Neuronal stem cell (in vitro differentiated cells): Measurements from ENCODE around the gene KLK4.

ENCODE experiments used
- DNase-seq: peaks from one replicate; pipeline ENCODE4 v3.0.0-alpha.2; 2013; ENCODE audit warnings: low spot score
- H2AFZ ChIP-seq: one replicate; pipeline ENCODE4 v1.6.1; 2013; ENCODE audit warnings: mild to moderate bottlenecking, low read length, inconsistent platforms
- H2AK5ac ChIP-seq: 2 replicates; pipeline ENCODE4 v1.6.1; 2013; ENCODE audit warnings: low read depth, mild to moderate bottlenecking, inconsistent platforms, low read length, moderate library complexity, mixed read lengths
- H2BK120ac ChIP-seq: 2 replicates; pipeline ENCODE4 v1.6.1; 2013; ENCODE audit warnings: low read depth, mild to moderate bottlenecking, inconsistent platforms, low read length, moderate library complexity, mixed read lengths
- H2BK12ac ChIP-seq: one replicate; pipeline ENCODE4 v1.6.1; 2013; ENCODE audit warnings: low read length, inconsistent platforms
- H2BK15ac ChIP-seq: 2 replicates; pipeline ENCODE4 v1.6.1; 2013; ENCODE audit warnings: mild to moderate bottlenecking, low read length, inconsistent platforms, mixed read lengths
- H2BK5ac ChIP-seq: one replicate; pipeline ENCODE4 v1.6.1; 2013; ENCODE audit warnings: inconsistent platforms, mild to moderate bottlenecking, low read length, moderate library complexity
- H3K14ac ChIP-seq: one replicate; pipeline ENCODE4 v1.6.1; 2013; ENCODE audit warnings: low read length, inconsistent platforms
- H3K18ac ChIP-seq: 2 replicates; pipeline ENCODE4 v1.6.1; 2013; ENCODE audit warnings: low read length, inconsistent platforms
- H3K23ac ChIP-seq: 2 replicates; pipeline ENCODE4 v1.6.1; 2013; ENCODE audit warnings: low read depth, mild to moderate bottlenecking, mixed read lengths, low read length, inconsistent platforms; ENCODE audit not compliant: poor library complexity
- H3K27ac ChIP-seq: replicated peaks from 3 replicates; pipeline ENCODE4 v1.5.1; 2013; ENCODE audit warnings: low read length, inconsistent platforms
- H3K27me3 ChIP-seq, 3 experiments: 2 replicates each; pipeline ENCODE4 v1.6.1; 2013; ENCODE audit warnings: low read length in 3 of 3, mild to moderate bottlenecking in 2 of 3, inconsistent platforms in 1 of 3, low read depth in 1 of 3, mixed read lengths in 1 of 3, moderate library complexity in 1 of 3; ENCODE audit not compliant: control insufficient read depth in 3 of 3, insufficient read depth in 3 of 3
- H3K36me3 ChIP-seq, 2 donors: replicated peaks in 1 of 2; 2 replicates each; pipeline ENCODE4 v1.6.1; 2013; ENCODE audit warnings: low read length in 2 of 2; ENCODE audit not compliant: control insufficient read depth in 2 of 2, insufficient read depth in 2 of 2
- H3K4ac ChIP-seq: 2 replicates; pipeline ENCODE4 v1.6.1; 2013; ENCODE audit warnings: inconsistent platforms, mild to moderate bottlenecking, low read length, moderate library complexity
- H3K4me1 ChIP-seq, 2 donors: 1 replicate in 1 of 2; 2 replicates in 1 of 2; pipeline ENCODE4 v1.6.1; 2013; ENCODE audit warnings: low read length in 2 of 2, low read depth in 1 of 2; ENCODE audit not compliant: control insufficient read depth in 2 of 2, insufficient read depth in 1 of 2
- H3K4me2 ChIP-seq: one replicate; pipeline ENCODE4 v1.6.1; 2013; ENCODE audit warnings: mild to moderate bottlenecking, low read length, inconsistent platforms; ENCODE audit not compliant: insufficient read depth, poor library complexity, severe bottlenecking
- H3K4me3 ChIP-seq, 2 donors: 2 replicates each; pipeline ENCODE4 v1.5.1; 2013; ENCODE audit warnings: low read length in 2 of 2, mild to moderate bottlenecking in 2 of 2, inconsistent platforms in 1 of 2, moderate library complexity in 1 of 2
- H3K79me1 ChIP-seq: one replicate; pipeline ENCODE4 v1.6.1; 2013; ENCODE audit warnings: low read depth, mild to moderate bottlenecking, inconsistent platforms, low read length, moderate library complexity
- H3K9ac ChIP-seq: one replicate; pipeline ENCODE4 v1.6.1; 2013; ENCODE audit warnings: mild to moderate bottlenecking, low read depth, low read length, inconsistent platforms; ENCODE audit not compliant: poor library complexity
- H3K9me3 ChIP-seq, 2 donors: replicated peaks in 1 of 2; 2 replicates each; pipeline versions ENCODE3 to v1.6.1; 2013; ENCODE audit warnings: low read length in 2 of 2, mild to moderate bottlenecking in 2 of 2, inconsistent platforms in 1 of 2, low read depth in 1 of 2, mixed read lengths in 1 of 2, moderate library complexity in 1 of 2; ENCODE audit not compliant: control insufficient read depth in 2 of 2, insufficient read depth in 1 of 2
- H4K8ac ChIP-seq: one replicate; pipeline ENCODE4 v1.6.1; 2013; ENCODE audit warnings: low read depth, mild to moderate bottlenecking, inconsistent platforms, low read length, moderate library complexity
- H4K91ac ChIP-seq: one replicate; pipeline ENCODE4 v1.6.1; 2013; ENCODE audit warnings: low read length, low read depth, mild to moderate bottlenecking, inconsistent platforms; ENCODE audit not compliant: poor library complexity
- WGBS, 2 donors: extraction: QIAGEN DNeasy Blood & Tissue Kit; methylation state at CpG; one replicate each; pipeline ENCODE4 v1.1.7; 2013; ENCODE audit warnings: missing lambda C conversion rate in 2 of 2, mixed read lengths in 1 of 2; ENCODE audit not compliant: insufficient read length in 2 of 2, insufficient replicate concordance in 1 of 2; ENCODE audit errors: extremely low coverage in 2 of 2; 5-methylcytosine and 5-hydroxymethylcytosine counted together

Gene KLK4

GRCh38 chr19:50939596-50939995 is 28.4 kb upstream of the KLK4 start:
- DNase-seq: no peak
- Histone ChIP-seq H3K9me3 (peaks cover 0 to 1% of the 10 kb centered on the region in 2 donors), H2AK5ac (no peak overlapping the region), H3K27me3 (no peaks in the 10 kb centered on the region), H3K4me2 (no peak overlapping the region), H2BK15ac (no peak overlapping the region), H3K9ac (no peak overlapping the region), H3K36me3 (no peaks in the 10 kb centered on the region), H3K4ac (no peak overlapping the region), H2BK12ac (no peak overlapping the region), H4K91ac (no peak overlapping the region), H3K14ac (no peak overlapping the region), H3K79me1 (no peaks in the 10 kb centered on the region), H2BK5ac (no peak overlapping the region), H2AFZ (no peak overlapping the region), H4K8ac (no peak overlapping the region), H2BK120ac (no peak overlapping the region), H3K27ac (no peak overlapping the region), H3K4me3 (no peak overlapping the region), H3K23ac (no peak overlapping the region), H3K18ac (no peak overlapping the region), H3K4me1 (no peaks in the 10 kb centered on the region)
- no CpG with 5 or more reads among the region's 2 CpGs for WGBS, 2 donors

DNA sequence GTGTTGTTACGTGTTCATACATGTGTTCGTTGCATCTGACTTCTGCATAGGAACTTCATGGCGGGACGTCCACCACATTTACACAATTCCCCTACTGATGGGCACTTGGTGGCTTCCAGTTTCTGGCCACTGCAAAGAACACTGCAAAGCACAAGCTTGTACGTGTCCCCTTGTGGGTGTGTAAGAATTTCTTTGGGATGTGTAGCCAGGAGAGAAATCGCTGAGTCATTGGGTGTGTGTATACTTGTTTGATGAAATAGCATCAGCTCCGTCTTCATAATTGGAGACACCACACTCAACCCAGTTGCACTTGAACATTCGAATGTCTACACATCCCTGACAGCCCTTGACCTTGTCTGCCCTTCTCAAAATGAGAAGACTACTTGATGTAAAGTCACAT is 22.4 kb upstream of the KLK4 start:
- WGBS, 2 donors: no CpG with 5 or more reads among the region's 8 CpGs
- no peak for DNase-seq

GRCh38 chr19:50932690-50933083 is 21.5 kb upstream of the KLK4 start:
- Histone ChIP-seq H2BK120ac (no peak overlapping the region), H4K8ac (no peak overlapping the region), H3K79me1 (no peaks in the 10 kb centered on the region), H3K27ac (no peak overlapping the region), H3K4ac (no peak overlapping the region), H3K9ac (no peak overlapping the region), H3K9me3 (peaks cover 0 to 2% of the 10 kb centered on the region in 2 donors), H3K14ac (no peak overlapping the region), H3K18ac (no peak overlapping the region), H2BK12ac (no peak overlapping the region), H2AK5ac (no peak overlapping the region), H3K4me1 (no peaks in the 10 kb centered on the region), H4K91ac (no peak overlapping the region), H2AFZ (no peak overlapping the region), H3K23ac (no peak overlapping the region), H3K27me3 (peaks cover 0 to 5% (median 0%) of the 10 kb centered on the region in 3 experiments), H2BK15ac (no peak overlapping the region), H3K4me3 (no peak overlapping the region), H2BK5ac (no peak overlapping the region), H3K4me2 (no peak overlapping the region), H3K36me3 (no peaks in the 10 kb centered on the region)
- no CpG with 5 or more reads among the region's 4 CpGs for WGBS, 2 donors
- no peak for DNase-seq

More for the DNA sequence above, 22.4 kb upstream of the KLK4 start:
- Histone ChIP-seq H3K4me1 (no peaks in the 10 kb centered on the region), H3K14ac (no peak overlapping the region), H2BK120ac (no peak overlapping the region), H3K27me3 (peaks cover 0 to 5% (median 0%) of the 10 kb centered on the region in 3 experiments), H3K9me3 (peaks cover 0 to 2% of the 10 kb centered on the region in 2 donors), H2BK15ac (no peak overlapping the region), H2AK5ac (no peak overlapping the region), H3K27ac (no peak overlapping the region), H3K18ac (no peak overlapping the region), H3K4me3 (no peak overlapping the region), H2BK12ac (no peak overlapping the region), H2AFZ (no peak overlapping the region), H2BK5ac (no peak overlapping the region), H4K8ac (no peak overlapping the region), H3K23ac (no peak overlapping the region), H3K36me3 (no peaks in the 10 kb centered on the region), H3K4me2 (no peak overlapping the region), H3K9ac (no peak overlapping the region), H3K4ac (no peak overlapping the region), H4K91ac (no peak overlapping the region), H3K79me1 (no peaks in the 10 kb centered on the region)

GRCh38 chr19:50932018-50932689 is 21.0 kb upstream of the KLK4 start:
- peaks cover 0 to 5% (median 0%) of the 10 kb centered on the region in 3 experiments for H3K27me3 ChIP-seq
- no peak overlapping the region for H2BK15ac ChIP-seq
- H3K4me2 ChIP-seq: no peak overlapping the region
- no peaks in the 10 kb centered on the region for H3K36me3 ChIP-seq
- DNase-seq: no peak
- no CpG with 5 or more reads among the region's 11 CpGs for WGBS, 2 donors
- no peak overlapping the region for H3K4ac ChIP-seq
- no peak overlapping the region for H2BK12ac ChIP-seq
- H4K91ac ChIP-seq: no peak overlapping the region
- no peak overlapping the region for H3K9ac ChIP-seq
- no peak overlapping the region for H3K18ac ChIP-seq
- no peak overlapping the region for H3K27ac ChIP-seq
- no peak overlapping the region for H2AFZ ChIP-seq
- no peak overlapping the region for H2BK5ac ChIP-seq
- H3K79me1 ChIP-seq: no peaks in the 10 kb centered on the region
- H3K4me3 ChIP-seq: no peak overlapping the region
- H4K8ac ChIP-seq: no peak overlapping the region
- peaks cover 0 to 2% of the 10 kb centered on the region in 2 donors for H3K9me3 ChIP-seq
- H2BK120ac ChIP-seq: no peak overlapping the region
- H3K4me1 ChIP-seq: no peaks in the 10 kb centered on the region
- no peak overlapping the region for H3K14ac ChIP-seq
- H3K23ac ChIP-seq: no peak overlapping the region
- H2AK5ac ChIP-seq: no peak overlapping the region
